Dermis microvascular lymphatic vessel endothelial cell (primary cell): Measurements from ENCODE around the gene MRM2. TPM values are rescaled to one million over a fixed set of nuclear protein-coding genes. Genes with fewer than 3 reads are reported as not detected.

Experiments used
- DNase-seq, 2 donors: peaks; one replicate each; pipeline versions ENCODE4 v3.0.0 to v3.0.0-alpha.2; 2010; ENCODE audit warnings: low read depth in 2 of 2
- total RNA-seq: library from RNA; depleted of rRNA; stranded (reverse); fragments of >200 nt; gene quantifications from 2 replicates; pipeline ENCODE4 v1.2.1, GENCODE V29; 2014

MRM2 gene
- total RNA-seq, 1 donor from 2014 or later: 11.2 TPM

DNA sequence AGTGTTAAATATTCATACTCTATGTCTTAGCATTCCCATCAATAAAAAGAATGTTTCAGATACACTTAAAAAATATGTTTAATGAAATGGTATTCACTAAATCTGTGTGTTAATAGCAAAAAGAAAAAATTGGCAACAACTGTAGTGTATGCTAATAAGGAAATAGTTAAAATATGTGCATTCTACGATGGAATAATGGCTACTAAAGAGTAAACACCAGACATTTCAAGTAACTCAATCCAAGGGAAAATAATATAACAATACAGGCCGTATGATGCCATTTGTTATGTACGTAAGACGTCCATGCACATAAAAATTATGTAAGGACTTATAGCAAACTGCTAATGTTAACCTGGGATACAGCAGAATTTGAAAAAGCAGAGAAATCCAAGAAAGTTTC, 55.8 kb downstream of the MRM2 start:
- no peak for DNase-seq

GRCh38 chr7:2185715-2186114, 56.3 kb downstream of the MRM2 start:
- no peak for DNase-seq

Other genes with a start within 250 kb of the MRM2 start
- gene MAD1L1, start 9.3 kb downstream of the MRM2 start, total RNA-seq: 29.8 and 41.1 TPM in 2 replicates
- 8.6 and 13.9 TPM in 2 replicates for gene NUDT1, start within 50 bp of the MRM2 start, total RNA-seq
- 7.8 and 10.7 TPM in 2 replicates for gene SNX8, start 72.2 kb upstream of the MRM2 start, total RNA-seq
- gene EIF3B, start 112.6 kb upstream of the MRM2 start, total RNA-seq: 153 and 172 TPM in 2 replicates
- gene CHST12, start 161.4 kb upstream of the MRM2 start, total RNA-seq: 4.1 and 6.4 TPM in 2 replicates
- not detected in 2 replicates for gene GRIFIN, start 234.2 kb upstream of the MRM2 start, total RNA-seq